CD4-positive, alpha-beta T cell treated with Interferon gamma for 1 hour (primary cell): ENCODE measurements around the gene KYNU.
A peak's percentile ranks its signal among the peaks of the same experiment; 100 is the strongest.
"Not testable (repeated sequence)": the region's sequence is repeated elsewhere in the genome, so short reads cannot be mapped to it uniquely, and the experiment has no call there.

Experiments used
- DNase-seq: peaks from one replicate; pipeline ENCODE4 v3.0.0-alpha.2; 2020

The KYNU gene

DNA sequence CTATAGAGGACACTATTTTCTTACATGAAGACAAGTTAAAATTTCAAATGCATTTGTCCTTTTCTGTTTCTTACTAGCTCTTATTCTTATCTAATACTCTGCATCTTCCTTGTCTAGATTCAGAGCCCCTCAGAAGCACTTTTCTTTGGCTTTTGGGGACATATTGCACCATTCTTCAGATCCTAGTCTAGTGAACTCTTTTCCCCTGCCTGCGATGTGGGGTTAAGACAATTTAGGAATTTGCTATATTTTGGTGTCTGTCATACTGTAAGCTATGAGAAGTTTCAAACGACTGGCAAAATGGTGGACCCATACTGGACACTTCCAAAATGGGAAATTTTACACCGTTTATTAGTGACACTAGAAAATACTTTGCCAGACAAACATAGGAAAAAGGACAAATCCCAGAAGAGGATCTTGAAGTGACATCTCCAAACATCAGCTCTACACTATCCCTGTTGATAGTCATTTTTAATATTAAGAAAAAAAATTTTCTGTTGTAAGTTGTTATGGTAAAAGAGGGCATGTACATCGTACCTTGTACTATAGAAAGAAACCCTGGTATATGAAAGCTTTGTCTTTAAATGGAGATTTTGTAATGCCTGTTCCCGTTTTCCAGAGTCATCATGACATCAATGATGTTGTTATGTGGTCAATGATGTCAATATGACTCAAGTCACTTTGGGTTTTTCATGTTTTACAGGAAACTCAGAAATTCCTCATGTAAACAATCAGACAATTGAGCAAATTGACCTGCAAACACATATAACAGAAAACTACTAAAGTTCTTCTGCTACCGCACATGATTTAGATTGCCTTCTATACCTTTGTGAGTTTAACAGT lies 4.4 kb upstream of the KYNU start:
- DNase-seq, result no peak

DNA sequence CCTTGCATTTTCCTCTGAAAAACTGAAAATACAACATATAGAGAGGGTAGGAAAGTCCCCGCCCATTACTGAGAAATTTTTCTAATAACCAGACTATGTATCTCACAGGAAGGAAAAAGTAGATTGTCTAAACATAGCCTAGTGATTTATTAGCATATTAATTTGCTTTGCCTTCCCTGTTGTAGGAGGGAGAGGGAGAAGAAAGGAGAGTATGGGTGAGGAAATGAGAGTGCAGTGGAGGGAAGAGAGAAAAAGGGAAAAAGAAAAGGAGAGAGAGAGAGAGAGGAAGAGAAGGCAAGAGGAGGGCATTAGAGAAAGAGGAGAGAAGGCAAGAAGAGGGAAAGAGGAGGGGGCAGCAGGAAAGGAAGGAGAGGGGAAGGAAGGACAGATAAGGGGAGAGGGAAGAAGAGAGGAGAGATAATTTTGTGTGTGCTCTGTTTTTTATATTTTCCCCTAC lies 3.6 kb upstream of the KYNU start:
- no peak for DNase-seq

DNA sequence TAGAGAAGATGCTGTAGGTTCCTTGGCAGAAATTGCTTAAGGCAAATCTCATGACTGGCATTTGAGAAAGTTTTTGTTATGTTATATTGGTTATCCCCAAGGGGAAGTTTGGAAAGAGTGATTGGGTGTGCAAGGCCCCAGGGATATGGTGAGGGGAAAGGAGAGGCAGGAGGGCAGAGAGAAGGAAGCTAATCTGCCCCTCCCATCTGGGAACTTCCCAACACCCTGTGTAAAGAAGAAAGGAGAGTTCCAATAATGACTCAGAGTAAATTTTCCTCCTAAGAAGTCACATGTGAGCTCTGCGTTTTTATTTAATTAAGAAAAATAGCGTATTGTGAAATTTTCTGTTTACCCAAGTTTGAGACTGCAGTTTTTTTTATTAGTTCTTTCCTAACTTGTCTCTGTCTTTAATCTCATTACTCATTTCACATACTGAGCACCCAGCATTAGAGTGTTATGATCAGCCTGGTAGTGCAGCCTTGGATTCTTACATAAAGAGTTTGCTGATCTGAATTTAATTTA lies 3.1 kb upstream of the KYNU start:
- peak; percentile 79 for DNase-seq

DNA sequence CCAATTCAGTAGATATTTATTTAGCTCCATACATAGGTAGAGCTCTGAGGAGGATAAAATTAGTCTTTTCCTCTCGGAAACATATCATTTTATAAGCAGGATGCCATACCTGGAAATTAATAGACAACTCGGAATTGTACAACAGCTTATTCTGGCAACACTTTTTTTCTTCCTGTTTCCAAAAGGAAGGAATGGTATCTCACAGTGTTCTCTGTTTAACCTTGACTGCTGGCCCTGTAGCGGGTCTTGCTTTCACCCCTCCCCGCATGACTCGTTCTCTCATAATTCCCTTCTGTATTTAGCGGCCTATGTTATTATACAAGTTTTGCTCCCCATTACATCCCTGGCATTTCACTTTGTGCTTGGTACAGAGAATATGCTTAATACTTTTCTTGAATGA lies 2.5 kb upstream of the KYNU start:
- no peak for DNase-seq

DNA sequence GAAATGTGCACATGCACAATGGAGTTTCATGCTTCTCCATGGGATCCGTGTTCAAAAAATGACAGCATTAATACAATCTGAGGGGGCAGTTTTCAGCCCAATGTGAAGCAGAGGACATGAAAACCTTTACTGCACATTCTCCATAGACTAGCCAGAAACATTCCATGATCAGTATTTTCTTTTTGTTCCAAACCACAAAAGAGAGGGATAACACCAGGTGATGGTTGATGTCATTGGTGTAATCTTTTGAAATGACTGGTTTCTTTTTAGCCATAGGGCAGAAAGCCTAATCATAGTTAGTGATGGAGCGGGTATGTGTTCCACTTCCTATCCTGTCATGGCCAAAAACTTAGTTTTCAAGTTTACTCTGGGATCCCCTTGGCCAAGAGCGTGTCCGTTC lies 1.8 kb upstream of the KYNU start:
- no peak for DNase-seq

DNA sequence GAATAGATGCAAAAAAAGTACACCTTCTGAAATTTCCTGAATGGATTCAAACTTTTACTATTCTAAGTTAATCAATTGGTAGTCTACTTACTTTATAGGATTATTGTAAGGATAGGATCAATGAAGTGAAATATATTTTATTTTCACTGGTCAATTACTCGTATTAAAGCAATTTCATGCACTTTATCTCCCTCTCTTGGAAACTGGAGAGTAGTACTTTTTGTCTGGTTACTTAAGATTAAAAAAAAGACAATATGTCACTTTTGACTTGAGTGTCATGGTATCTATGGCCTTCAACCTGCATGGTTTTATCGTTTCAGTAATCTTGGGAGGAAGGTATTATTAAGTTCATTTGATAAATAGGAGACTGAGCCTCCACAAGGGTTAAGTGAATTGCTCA lies 1.0 kb upstream of the KYNU start:
- no peak for DNase-seq

DNA sequence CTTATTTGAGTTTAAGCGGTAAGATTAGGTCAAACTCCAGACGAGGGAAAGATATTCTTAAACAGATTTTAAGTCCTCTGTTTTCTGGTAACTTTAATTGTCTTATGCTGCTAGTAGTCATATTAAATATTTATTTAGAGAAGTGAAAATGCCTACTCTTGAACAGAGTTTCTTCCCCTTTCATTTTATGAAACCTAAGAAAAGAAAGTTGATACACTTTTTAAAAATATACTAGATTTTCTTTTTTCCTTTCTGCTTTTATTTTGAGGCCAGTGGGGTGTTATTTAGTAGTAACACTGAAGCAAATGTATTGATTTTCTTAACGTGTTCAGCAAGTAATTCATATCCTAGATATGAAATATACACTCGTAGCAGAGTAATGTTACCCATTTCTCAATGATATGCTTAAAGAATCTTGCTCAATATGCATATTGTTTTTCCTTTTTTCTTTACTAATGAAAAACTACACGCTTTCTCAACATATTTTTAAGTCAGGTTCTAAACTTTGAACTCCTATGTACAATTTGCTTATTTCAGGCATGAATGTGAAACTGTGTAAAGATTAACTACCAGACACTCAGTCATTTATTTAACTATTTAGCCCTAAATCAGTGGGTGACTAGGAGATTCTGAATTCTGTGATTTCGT lies 691 bp downstream of the KYNU start:
- no peak for DNase-seq

DNA sequence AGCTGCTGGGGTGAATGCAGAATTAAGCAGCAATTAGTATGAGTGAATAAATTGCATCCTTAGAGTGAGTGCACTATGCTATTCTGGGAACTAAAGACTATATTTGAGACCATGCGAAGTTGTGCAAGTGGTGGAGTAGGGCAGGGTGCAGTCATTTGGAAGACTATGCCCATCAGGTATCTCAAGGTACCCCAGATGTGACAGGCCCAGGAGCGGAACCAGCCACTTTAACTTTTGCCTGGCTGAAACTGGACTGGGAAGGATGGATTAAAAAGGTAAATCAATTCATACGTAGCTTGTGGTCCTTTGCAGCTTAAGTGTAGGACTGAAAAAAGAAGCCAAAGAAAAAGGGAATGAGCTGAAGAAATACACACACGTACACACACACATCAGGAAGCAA lies 1.7 kb downstream of the KYNU start:
- DNase-seq, result no peak

DNA sequence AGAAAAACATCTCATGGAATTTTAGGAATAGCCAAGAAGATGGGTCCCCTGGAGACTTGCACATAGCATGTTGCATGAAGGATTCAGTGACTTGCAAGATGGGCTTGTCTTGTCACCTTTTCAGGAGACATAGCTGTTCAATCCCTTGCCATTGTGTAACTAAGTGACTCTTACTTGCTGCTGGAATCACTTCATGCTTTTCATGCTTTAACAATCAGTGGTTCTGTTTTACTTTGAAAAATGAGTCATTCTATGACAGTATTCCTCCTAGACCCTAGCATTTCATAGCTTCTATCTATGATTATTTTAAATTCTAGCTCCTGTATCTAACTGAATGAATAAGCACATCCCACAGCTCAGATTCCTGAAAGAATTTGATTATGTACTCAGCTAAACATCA lies 2.8 kb downstream of the KYNU start:
- no peak for DNase-seq

DNA sequence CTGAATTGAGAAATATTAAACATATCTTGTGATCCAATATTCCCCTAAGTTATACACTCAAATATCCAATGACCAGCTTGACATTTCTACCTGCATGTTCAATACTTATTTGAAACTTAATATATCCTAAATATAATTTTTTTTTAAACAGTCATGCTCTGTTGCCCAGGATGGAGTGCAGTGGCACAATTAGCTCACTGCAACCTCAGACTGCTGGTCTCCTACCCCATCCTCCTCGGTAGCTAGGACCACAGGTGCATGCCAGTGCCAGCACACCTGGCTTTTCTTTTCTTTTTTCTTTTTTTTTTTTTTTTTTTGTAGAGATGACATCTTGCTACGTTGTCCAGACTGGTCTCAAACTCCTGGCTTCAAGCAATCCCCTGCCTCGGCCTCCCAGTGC lies 4.2 kb downstream of the KYNU start:
- no peak for DNase-seq

DNA sequence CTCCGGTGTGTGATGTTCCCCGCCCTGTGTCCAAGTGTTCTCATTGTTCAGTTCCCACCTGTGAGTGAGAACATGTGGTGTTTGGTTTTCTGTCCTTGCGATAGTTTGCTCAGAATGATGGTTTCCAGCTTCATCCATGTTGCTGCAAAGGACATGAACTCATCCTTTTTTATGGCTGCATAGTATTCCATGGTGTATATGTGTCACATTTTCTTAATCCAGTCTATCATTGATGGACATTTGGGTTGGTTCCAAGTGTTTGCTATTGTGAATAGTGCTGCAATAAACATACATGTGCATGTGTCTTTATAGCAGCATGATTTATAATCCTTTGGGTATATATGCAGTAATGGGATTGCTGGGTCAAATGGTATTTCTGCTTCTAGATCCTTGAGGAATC lies 5.0 kb downstream of the KYNU start:
- DNase-seq, result not testable (repeated sequence)

DNA sequence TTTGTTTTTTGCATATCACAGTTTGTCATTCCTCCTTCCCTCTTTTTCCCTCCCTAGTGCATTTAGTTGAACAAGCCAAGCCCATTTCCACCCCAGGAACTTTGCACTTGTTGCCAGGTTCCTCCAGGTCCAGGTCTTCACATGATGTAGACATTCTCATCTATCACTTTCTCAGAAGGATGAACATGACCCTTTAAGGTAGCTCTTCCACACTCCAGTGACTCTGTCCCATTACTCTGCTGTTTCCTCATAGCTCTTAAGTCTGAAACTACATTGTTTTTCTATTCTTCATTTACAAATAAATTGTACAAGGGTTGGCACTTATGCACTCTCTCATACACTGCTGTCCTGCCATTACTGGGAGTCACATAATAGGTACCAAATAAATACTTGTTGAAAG lies 6.1 kb downstream of the KYNU start:
- DNase-seq, result no peak

DNA sequence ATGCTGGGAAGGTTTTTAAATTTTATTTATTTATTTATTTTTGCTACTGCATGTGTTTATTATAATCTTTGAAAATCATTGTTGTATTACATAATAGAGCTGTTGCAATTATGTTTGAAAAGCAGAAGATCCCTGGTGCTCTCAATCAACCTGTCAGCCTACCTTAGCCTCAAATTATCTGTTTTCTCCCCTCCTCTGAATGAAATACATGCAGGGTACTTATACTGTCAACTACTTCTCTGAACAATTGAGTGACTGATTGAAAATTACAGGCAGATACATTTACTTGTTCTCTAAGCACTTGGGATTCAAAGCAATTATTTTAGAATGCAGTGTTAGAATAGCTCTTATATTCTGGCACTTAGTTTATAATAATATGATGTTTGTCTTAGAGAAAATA lies 8.1 kb downstream of the KYNU start:
- DNase-seq, result no peak

DNA sequence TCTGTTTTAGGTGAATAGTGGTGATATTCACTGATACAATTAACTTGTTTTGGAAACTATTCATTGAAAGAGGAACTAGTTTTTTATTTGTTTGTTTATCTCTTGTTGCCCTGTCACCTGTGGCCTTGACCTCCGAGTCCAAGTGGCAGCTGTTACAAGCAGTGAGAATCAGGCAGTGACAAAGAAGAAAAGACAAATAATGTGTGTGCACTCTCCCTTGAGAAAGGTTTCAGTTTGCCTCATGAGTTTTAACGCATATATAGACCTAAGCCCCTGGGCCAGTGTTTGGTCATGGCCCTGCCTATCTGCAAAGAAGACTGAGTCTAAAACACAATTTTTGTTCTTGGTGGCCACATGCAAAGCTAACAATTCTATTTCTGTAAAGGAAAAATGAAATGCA lies 15.3 kb downstream of the KYNU start:
- DNase-seq, result no peak

DNA sequence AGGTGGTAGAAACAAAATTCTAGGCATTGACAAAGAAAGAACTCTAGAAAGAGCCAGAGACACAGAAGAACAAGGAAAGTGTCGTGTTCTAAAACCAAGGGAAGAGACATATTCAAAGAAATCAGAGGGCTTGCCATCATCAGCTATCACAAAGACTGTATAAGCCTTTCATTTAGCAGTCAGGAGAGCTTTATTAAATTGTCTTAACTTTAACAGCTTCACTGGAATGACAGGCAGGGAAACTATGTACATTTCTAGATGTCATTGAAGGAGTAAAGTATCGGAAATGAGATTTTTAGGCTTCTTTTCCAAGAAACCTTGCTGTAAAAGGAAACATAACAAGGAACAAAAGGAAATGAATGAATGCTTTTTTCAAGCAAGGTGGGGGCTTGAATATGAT lies 15.8 kb downstream of the KYNU start:
- DNase-seq, result no peak

DNA sequence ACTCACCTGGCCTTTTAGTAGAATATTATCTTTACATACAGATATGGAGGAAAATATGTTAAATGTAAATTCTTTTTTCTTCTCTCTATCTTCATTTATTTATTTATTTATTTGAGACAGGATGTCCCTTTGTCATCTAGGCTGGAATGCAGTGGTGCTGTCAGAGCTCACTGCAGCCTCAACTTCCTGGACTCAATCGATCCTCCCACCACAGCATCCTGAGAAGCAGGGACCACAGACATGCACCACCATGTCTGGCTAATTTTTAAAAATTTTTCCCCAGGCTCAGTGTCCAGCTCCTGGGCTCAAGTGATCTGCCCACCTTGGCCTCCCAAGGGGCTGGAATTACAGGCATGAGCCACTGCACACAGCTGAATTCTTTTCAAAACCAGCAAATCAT lies 20.3 kb downstream of the KYNU start:
- DNase-seq, result no peak

DNA sequence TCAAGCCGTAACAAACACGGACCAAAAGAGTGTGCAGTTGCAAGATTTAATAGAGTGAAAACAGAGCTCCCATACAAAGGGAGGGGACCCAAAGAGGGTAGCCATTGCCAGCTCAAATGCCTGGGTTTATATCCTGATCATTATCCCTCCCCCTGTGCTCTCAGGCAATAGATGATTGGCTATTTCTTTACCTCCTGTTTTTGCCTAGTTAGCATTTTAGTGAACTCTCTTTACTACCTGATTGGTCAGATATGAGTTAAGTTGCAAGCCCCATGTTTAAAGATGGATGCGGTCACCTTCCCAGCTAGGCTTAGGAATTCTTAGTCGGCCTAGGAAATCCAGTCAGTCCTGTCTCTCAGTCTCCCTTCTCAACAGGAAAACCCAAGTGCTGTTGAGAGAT lies 22.9 kb downstream of the KYNU start:
- DNase-seq, result not testable (repeated sequence)

DNA sequence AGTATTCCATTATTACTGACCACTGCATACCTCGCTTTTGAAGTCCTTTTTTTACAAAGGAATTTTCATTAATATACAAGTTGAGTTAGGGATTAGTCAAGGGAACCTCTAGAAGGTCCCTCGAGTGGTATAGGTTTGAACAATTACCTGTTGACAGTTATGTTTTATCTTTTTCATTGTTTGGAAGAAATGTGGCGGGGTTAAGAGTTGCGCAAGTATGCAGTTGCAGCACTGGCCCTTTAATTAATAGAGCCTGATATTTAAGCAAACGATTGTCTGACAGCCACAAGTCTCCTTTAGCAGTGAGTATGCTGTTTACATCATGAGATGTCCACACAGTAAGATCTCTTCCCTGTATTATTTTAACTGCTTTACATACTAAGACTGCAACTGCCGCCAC lies 24.3 kb downstream of the KYNU start:
- DNase-seq, result no peak

DNA sequence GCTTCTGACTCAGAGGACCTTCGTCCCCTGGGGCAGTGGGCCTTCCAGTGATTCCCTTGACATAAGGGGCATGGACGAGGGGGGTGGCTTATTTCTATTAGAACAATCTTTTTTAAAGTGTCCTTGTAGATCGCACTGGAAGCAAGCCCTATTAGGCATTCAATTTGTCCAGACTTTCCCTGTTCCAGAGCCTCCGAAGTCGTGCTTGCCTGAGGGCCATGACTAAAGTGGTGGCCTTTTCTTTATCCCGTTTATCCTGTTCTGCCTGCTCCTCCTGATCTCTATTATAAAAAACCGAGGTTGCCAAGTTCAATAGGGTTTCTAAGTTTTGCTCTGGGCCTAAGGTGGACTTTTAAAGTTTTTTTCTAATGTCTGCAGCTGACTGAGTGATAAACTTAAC lies 26.3 kb downstream of the KYNU start:
- DNase-seq, result not testable (repeated sequence)

DNA sequence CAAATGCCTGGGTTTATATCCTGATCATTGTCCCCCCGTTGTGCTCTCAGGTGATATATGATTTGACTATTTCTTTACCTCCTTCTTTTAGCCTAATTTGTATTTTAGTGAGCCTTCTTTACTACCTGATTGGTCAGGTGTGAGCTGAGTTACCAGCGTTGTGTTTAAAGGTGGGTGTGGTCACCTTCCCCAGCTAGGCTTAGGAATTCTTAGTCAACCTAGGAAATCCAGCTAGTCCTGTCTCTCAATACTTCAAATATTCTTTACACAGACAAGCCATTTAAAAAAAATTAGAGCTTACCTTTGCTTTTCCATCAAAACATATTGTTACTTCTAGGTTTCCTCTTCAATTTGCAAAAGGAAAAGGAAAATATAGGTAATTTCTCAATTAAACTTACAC lies 30.2 kb downstream of the KYNU start:
- DNase-seq, result no peak

DNA sequence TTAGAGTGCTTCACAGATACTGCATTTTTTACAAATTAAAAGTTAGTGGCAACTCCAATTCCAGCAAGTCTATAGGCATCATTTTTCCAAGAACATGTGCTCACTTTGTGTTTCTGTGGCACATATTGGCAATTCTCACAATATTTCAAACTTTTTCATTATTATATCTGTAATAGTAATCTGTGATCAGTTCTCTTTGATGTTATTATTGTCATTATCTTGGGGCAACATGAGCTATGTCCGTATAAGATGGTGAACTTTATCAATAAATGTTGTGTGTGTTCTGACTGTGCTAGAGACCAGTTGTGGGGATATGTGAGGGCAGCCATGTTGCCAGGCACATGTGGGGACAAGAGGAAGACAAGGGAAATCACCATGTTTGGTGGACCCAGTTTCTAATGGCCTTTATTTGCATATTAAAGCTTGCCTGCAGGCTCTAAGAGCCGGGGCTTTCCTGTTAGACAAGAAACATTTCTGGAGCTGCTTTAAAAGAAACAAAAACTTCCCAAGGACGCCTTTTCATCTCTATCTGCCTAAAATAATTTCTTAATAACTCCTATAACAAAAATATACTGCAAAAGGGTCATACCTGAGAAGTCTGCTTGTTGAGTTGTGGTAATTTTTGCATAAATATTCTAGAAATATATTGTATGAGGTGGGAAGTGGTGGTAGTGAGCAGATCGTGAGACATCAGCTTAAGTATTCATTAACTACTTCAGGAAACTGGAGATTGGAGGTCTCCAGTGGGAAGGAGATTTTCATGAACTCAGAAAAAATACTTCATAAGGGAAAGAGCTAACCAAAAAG lies 37.2 kb downstream of the KYNU start:
- no peak for DNase-seq

DNA sequence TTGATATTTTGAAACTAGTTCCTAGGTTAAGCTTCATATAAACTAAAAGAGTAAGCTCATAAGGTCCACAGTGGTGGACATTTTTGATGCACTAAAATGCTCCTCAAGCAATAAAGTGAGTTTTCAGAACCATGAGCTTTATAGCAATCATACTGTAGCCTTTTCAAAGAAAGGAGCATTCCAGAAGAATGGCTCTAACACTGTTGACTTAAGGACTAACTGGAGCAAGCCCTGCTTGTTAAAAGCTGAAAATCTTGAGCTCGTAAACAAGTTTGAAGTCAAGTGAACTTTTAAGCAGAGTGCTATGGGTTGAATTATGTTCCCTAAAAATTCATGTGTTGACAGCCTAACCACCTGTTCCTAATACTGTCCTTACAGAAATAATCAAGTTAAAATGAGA lies 38.0 kb downstream of the KYNU start:
- DNase-seq, result no peak

DNA sequence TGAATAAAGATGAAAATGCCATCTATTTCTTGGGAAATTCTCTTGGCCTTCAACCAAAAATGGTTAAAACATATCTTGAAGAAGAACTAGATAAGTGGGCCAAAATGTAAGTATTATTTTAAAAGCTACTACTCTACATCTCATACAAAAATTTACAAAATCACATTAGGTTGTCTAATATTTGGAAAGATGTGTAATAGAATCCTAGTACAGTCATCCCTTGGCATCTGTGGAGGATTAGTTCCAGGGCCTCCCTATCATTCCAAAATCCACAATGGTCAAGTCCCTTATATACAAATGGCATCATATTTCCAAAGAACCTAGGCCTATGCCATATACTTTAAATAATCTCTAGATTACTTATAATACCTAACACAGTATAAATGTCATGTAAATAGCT lies 41.2 kb downstream of the KYNU start:
- no peak for DNase-seq

DNA sequence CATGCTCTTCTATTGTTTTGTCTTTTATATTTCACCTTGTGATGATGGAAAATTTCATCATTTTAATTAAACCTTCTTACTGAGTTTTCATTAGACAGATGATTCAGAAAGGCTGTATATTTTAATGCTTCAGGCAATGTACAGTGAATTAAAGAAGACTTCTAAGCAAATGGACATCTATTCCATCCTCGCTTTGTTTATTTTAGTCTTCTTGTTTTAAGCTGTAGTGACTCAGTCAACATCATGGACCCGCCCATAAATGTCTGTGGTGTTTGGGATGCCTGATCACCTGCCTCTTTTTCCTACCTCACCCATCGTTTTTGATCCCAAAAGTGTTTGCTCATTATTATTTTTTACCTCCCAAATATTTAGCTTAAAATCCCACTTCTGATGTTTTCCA lies 43.1 kb downstream of the KYNU start:
- DNase-seq, result no peak
